Dermis blood vessel endothelial cell (primary cell): ENCODE data around the gene C2orf92. TPM values are rescaled to one million over a fixed set of nuclear protein-coding genes. Genes with fewer than 3 reads are reported as not detected.
"Not testable (repeated sequence)": the region's sequence is repeated elsewhere in the genome, so short reads cannot be mapped to it uniquely, and the experiment has no call there.

Experiments
- DNase-seq: peaks from one replicate; pipeline ENCODE4 v3.0.0; 2010
- total RNA-seq: library from RNA; depleted of rRNA; stranded (reverse); fragments of >200 nt; gene quantifications from 2 replicates; pipeline ENCODE4 v1.2.3, GENCODE V29; 2014

C2orf92 gene
- total RNA-seq, 1 donor from 2014 or later: 3.4 TPM

DNA sequence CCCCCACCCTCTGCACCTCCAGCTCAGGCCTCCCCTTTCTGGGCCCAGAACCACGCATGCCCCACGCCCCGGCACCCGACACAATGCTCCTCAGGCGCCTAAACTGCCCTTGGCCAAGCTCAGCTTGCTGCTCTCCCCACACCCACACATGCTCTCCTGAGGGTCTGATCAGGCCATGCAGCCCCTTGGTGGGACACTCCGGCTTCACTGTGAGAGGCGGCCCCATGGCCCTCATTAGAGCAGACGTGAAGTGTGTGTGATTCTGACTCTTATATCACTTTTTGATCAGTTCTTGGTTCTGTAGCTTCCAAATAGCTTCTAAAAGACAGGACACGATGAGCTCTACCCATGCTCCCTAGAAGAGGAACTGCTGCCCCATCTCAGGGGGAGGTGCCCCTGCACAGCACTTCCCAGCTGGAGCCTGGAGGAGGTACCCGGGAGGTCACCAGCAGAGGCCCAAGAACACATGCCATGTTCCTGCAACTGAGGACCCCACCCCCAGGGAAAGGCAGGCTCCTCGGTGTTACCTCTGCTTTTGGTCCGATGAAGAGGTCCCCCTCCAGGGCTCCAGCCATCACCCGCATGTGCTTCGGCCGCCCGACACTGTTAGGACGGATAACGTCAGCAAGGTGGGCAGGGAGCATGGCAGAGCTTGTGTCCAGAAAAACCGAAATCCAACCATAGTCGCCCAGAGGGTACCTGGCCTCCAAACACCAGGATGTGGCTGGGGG is 9.3 kb upstream of the C2orf92 start:
- no peak for DNase-seq

DNA sequence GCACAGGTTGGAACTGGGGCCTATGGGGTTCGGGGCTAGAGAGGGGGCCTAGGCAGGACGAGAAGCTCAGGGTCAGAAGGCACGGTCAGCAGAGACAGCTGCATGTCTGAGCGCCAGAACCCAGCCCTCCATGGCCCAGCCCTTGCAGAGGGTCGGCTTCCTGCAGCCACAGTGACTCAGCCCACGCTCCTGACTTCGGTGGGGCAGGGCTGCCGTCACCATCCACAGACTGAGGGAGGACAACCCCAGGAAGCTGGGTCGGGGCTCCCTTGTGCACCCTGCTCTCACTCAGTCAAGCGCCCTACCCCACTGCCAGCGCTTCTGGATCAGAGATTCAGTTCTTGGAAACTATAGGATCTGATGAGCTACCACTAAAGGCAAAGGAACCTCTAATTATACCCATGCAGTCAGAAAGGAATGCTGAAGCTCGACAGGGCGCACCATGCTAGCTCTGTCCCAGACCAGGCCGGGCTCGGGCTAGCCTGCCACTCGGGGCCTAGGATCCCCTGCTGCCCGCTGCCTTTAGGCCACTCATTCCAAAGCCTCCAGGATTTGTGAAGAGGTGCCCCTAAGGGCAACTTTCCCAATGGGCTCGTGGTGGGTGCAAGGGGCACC is 8.6 kb upstream of the C2orf92 start:
- peak; percentile 45 for DNase-seq

DNA sequence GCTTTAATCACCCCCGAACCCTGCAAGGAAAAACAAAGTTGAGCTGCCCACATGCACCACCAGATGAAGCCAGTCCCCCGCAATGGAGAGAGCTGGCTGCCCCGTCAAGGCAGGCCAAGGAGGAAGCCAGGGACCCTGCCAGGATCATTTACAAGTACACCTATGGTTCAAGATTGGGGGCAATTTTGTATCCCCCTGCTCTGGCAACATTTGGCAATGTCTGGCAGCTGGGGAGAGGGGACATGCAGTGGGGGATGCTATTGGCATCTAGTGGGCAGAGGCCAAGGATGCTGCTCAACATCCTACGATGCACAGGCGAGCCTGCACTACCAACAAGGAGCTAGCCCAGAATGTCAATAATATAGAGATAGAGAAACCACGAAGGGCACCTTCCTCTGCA is 7.6 kb upstream of the C2orf92 start:
- DNase-seq: no peak

DNA sequence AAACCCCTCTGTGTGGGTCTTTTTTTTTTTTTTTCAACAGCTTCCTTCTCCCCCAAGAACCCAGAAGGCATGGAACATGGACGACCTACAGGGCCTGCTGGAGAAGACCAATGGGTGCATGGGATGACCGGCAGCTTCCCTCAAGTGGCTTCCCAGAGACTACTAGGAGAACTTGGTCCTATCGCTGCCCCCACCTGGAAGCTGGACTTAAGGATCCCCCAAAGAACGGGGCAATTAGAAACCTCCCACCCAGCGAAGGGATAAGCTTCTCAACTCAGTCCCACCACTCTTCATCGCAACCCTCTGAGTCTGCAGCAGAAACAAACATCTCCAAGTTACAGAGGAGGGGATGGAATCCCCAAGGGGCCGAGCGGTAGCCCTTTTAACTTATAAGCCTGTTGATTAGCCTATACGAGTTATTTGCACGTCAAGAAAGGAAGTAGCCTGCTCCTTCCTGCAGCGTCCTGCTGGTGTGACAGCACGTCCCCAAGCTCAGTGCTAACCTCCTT is 7.1 kb upstream of the C2orf92 start:
- DNase-seq: no peak

DNA sequence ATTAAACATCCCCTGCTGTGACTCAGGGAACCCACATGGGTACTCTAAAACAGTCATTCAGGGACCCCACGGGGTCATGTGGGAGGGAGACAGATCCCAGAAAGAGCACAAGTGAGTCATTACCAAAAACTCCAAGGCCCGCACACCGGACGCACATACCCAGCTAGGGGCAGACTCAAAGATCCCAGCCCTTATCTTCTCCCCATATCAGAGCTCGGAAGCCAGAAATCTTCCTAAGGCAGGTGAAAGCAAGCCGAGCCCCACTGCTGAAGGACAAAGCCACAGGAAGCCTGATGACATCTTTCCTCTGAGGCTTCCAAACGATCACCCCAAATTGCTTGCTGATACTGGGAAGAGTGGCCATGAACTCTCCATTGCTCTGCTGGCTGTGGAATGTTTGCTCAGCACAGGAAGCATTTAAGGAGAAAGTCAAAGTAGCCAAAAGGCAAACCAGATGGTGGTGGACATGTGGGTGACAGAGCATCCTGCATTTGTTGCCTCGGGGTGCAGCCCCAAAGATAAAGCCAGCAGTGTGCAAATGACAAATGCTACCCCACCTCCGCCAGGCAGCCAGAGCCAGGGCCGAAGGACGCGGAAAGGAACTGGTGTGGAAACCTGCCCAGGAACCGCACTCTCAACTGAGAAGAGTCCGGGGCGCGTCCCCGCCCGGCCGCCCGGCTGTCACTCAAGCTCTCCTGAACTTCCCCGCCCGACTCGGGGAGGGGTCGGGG is 6.5 kb upstream of the C2orf92 start:
- DNase-seq: peak; percentile 77

DNA sequence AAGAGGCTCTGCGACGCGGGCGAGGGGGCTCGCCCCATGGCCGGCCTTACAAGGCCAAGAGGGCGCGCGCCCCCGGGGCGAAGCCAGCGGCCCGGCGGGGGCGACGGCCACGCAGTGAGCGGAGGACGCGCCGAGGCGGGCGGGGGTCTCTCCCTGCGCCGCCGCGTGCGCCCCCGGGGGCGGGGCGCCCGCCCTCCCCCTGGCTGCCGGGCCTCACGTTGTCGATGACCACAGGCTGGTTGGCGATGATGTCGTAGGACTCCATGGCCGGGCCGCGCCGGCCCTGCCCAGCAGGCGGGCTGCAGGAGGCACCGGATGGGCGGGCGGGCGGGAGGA is 5.9 kb upstream of the C2orf92 start:
- no peak for DNase-seq

DNA sequence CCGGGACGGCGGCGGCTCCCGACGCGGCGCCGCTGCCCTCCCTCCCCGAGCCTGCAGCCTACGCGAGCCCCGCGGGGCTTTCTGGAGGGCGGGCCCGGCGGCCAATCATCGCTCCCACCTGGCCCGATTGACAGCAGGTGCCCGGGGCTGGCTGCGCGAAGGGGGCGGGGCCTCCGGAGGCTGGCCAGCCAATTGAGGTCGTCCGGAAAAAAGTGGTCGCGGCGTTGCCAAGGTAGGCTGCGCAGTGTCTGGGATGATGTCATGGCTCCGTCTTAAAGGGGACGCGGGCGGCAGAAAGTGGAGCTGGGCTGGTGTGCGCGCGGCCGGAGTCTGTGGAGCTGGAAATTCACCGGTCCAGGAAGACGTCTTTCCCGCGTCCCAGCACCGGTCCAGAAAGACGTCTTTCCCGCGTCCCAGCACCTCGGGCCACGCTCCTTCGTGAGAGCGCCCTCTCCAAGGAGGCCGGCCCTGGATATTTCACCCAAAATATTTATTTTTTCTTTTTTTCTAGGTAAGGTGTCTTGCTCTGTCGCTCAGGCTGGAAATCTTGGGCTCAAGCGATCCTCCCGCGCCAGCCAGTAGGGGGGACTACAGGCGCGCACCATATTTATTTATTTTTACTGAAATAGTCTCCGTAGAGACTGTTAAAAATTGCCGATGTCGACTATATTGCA is 5.4 kb upstream of the C2orf92 start, which contains the start of gene ACTR1B:
Gene ACTR1B, minus strand, starts transcription at position 83 of the 674 bp plus-strand sequence. CDS start 154 bp downstream, outside the sequence.
- peak; percentile 99 for DNase-seq

DNA sequence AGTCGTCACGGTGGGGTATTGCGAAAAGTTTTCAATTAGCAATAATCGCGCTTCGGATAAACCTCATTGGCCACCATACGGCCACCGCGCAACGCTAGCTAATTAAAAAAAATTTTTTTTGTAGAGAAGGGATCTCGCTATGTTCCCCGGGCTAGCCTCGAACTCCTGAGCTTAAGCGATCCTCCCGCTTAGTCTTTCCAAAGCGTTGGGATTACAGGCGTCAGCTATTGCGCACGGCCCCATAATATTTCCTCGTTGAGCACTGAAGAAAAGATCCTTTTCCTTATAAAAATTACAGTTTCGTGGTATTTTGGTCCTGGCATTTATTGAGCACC is 4.9 kb upstream of the C2orf92 start:
- no peak for DNase-seq

DNA sequence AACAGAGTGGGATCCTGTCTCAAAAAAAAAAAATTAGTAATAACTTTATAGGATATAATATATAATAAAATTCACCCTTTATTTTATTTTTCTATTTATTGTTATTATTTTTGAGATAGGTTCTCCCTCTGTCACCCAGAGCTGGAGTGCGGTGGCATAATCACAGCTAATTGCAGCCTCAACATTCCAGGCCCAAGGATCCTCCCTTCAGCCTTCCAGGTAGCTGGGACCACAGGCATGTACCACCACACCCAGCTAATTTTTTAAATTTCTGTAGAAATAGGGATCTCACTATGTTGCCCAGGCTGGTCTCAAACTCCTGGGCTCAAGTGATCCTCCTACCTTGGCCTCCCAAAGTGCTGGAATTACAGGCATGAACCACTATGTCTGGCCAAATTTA is 958 bp downstream of the C2orf92 start:
- no peak for DNase-seq

DNA sequence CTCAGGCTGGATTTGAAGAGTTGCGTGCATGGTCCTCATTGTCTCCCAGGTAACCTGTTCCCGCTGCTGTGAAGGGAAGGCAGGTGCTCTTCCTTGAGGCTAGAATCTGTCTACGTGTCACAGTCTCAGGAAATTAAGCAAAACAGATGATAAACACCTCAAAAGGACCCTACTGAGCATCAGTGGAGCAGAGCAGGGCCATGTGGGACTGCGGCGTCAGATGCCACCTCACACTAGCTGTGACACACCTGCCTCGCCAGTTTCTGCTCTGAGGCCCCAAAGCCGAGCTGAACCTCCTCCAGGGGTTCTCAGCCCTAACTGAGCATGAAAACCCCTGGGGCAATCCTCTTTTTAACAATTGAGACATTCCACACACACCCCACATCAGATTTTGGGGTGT is 2.0 kb downstream of the C2orf92 start:
- no peak for DNase-seq

DNA sequence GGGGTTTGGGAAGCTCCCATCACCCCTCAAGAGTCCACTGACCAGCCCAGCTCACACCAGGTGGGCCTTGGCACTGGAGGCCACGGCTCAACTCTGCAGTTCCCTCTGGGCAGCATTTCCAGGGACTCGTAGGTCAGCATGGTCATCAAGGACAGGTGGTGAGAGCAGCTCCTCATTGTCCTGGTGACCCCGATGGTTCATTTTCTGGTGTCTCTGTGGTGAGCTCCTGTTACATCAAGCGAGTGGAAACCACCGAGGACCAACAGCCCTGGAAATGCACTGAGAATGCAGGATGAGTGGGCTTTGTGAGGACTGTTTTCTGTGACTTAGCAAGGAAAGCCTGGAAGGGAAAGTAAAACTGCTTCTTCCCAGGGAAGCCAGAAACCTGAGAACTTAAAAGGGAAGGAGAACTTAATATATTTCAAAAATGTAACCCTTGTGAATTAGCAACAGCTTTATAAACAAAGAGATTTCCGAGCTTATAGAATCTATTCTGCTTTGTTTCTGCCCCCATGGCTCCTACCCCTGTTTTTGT is 3.2 kb downstream of the C2orf92 start:
- not testable (repeated sequence) for DNase-seq

DNA sequence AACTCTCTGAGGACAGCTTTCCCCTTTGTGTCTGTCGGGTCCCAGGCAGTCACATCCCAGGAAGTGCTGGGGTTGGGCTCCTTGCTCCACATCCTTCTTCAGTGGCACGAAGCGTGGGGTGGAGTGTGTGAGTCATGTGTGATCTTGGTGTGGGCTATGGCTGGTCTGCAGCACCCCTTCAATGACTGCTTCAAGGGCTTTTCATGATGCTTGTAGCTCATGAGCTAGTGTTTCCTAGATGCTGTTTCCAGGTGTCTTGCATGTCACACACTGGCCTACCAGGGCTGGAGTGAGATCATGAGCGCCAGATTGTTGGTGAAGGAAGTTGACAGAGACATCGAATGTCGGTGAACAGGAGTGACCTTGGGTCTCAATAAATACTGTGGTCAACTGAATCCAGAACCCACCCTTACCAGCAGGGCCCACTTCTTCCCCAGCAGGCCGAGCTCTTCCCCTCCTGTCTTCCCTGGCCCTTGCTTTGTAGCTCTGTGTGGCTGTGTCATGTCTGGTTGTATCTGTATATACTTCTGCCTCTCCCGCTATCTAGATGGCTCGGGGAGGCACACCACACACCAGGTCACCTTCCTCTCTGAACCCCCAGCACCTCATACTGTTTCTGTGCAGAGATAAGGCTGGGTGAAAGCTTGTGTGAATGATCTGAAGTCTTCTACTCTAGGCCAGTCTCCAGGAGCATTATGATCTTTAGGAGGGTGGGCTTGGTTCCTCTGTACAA is 3.8 kb downstream of the C2orf92 start:
- no peak for DNase-seq

DNA sequence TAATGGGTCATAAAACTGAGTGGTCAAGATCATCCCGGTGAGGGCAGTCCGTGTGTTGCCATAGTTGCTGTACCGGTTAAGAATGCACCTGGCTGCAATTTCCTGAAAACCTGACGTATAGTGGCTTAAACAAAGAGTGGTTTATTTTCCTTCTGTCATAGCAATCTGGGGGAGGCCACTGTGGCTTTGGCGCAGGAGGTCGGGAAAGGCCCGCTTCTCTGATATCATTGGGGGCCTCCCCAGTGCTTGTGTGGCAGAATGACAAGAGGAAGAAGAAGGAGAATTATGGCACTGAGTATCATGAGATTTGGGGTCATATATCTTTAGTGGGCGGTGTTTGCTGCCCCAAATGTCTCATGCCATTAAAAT is 4.4 kb downstream of the C2orf92 start:
- no peak for DNase-seq

DNA sequence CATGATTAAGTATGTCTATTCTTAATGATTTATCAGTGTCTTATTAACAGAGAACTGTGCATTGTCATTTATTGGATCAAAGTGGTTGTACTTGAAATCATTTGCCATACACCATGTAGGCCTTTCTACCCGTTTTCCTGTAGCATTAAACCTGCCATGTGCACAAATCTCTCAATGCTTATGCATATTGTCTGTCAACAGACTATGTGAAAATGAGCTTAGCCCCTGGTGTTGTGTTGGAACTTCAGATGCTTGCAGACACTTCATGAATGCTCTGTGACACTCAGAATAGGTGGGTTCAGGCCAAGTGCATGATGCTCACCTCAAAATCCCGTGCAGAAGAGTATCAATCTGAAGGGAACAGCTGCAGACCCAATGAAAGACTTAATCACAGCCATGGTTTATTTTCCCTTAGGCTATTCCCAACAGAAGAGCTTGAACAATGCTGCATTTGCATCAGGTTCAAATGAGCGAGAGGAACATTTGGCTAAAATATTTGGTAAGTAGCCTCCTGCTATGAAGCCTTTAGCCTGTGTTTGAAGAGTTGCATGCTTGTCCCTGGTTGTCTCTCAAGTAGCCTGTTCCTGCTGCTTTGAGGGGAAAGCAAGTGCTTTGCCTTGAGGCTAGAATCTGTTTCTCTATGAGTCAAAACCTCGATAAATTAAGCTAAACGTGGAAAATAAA is 6.1 kb downstream of the C2orf92 start:
- no peak for DNase-seq

DNA sequence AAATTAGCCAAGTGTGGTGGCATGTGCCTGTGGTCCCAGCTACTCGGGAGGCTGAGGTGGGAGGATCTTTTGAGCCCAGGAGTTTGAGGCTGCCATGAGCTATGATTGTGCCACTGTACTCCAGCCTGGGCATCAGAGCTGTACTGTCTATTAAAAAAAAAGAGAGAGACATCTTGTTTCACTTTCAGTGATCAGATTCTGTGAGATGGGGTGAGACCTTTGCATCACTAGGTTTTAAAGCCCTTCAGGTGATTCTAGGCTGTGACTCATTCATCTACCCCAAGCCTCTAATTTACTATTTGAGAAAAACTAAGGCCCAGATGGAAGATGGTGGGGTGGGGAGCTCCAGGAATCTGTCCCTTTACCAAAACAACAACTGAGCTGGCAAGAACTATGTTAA is 7.1 kb downstream of the C2orf92 start:
- DNase-seq: no peak

DNA sequence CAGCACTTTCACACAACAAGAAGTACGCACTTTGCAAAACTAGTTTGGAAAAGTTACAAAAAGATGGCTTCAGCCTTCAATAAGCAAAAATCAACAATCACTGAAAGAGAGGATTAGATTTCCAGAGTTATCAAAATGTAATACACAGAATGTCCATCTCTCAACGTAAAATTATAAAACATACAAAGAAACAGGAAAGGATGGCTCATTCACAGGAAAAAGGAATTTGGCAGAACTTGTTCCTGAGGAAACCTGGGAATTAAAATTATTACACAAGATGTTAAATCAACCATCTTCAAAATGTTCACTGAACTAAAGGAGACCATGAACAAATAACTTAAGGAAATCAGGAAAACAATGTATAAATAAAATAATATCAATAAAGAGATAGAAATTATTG is 8.0 kb downstream of the C2orf92 start:
- DNase-seq: peak; percentile 45

DNA sequence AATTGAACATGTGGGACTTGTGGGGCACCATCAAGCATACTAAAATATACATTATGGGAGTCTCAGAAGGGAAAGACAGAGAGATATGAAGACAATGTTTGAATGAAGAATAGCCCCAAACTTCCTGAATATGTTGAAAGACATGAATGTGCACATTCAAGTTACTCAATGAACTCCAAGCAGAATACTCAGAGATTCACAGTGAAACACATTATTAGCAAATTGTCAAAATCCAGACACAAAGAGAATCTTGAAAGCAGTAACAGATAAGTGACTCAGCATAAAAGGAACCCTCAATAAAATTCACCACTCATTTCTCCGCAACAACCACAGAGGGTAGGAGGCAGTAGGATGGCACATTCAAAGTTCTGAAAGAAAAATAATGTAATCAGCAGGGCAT is 8.8 kb downstream of the C2orf92 start:
- no peak for DNase-seq

DNA sequence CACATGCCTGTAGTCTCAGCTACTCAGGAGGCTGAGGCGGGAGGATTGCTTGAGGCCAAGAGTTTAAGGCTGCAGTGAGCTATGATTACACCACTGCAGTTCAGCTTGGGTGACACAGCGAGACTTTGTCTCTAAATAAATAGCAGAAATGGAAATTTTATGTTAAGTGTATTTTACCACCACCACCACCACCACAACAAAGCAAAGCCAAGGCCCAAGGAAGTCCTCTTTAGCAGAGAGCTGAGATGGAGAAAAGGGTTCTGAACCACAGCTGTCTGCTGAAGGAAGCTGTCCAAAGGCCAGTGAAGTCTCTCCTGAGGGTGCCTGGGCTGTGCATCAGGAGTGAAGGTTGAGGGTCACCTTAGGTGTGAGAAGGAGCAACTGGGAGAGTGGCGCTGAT is 17.7 kb downstream of the C2orf92 start:
- not testable (repeated sequence) for DNase-seq

DNA sequence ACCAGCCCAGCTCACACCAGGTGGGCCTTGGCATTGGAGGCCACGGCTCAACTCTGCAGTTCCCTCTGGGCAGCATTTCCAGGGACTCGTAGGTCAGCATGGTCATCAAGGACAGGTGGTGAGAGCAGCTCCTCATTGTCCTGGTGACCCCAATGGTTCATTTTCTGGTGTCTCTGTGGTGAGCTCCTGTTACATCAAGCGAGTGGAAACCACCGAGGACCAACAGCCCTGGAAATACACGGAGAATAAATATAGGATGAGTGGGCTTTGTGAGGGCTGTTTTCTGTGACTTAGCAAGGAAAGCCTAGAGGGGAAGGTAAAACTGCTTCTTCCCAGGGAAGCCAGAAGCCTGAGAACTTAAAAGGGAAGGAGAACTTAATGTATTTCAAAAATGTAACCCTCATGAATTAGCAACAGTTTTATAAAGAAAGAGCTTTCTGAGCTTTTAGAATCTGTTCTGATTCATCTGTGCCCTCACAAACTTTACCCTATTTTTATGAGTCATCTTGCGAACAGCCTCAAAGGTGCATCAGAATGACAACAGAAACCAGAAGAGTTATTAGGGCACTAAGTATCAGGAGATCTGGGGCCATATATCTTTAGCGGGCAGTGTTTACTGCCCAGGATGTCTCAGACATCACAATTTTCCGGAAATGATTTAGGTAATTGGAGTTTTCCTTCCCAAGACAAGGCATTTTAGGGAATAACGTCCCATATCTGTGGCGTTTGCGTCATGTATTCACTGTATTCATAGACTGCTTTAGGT is 18.7 kb downstream of the C2orf92 start:
- no peak for DNase-seq

DNA sequence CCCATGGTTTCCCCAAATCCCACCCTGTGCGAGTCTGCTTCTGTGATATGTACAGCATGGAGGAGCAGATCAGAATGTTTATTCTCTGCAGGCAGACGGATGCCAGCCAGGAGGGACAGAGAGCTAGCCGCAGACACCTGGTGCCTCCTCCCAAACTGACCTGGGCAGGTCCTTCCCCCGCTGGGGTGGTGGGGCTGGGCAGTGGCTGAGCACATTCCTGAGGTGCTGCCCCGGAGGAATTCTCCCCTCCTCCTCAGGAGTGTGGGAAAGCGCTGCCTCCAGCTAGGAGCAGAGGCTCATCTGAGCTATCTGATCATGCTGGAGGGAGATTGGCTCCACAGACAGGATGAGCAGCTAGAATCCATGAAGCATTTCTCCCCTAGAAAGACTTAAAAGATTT is 21.7 kb downstream of the C2orf92 start:
- DNase-seq: no peak

DNA sequence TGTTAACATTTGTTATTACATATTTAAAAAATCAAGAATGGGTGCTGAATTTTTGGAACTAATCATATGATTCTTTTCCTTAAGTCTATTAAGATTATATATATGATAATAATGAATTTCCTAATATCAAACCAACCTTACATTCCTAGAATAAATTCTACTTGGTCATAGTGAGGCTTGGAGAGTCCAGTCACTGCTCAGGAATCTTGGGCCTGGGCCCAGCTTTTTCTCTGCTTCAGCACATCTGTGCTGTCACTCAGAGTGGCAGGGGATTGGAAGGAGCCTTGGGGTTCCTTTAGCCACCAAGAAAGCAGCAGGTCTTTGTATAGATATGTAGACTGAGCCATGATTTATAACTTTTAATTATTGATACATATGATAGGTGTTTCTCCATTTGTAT is 24.0 kb downstream of the C2orf92 start:
- DNase-seq: no peak
